ENCODE data around the gene RNASE11. TPM values are rescaled to one million over a fixed set of nuclear protein-coding genes. Genes with fewer than 3 reads are reported as not detected.
A peak's percentile ranks its signal among the peaks of the same experiment; 100 is the strongest.

RNASE11 gene
- total RNA-seq, 1 experiment from 2014 or later, result not detected

DNA sequence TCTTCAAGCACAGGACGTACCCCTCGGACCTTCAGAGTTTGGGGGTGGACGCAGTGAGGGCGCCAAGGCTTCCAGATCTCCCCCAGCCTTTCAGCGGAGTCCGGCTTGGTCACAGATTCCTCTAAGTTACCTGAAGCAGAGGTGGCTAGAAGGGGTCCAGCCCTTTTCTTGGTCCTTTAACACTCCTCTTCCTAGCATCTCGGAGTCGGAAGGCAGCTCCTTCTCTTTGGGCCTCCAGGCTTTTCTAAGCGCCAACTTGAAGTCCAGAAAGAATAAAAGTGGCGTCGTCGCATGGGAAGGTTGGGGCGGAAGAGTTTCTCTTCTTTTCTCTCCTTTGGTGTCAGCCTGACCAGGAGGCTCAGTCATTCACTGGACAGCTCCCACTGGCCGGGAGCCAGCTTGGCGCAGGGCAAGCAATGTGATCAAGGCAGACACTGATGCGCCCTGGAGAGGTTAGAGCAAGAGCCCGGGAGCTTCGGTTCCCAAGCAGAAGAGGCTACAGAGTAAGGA is 44.1 kb upstream of the RNASE11 start:
- ATAC-seq (no peak), DNase-seq (ENCODE audit: low read depth, low spot score) (no peak)
- Histone ChIP-seq H3K9me3 (ENCODE audit: control insufficient read depth in 1 of 2, insufficient read depth in 1 of 2, low read depth in 1 of 2, low read length in 2 of 2) (no peaks in the 10 kb centered on the region), H2AFZ (ENCODE audit: low read depth, low read length, poor library complexity, severe bottlenecking) (no peak overlapping the region), H3K4me1 (ENCODE audit: control insufficient read depth in 1 of 2, insufficient read depth in 2 of 2, low read length in 2 of 2) (peaks cover 0 to 28% of the 10 kb centered on the region in 2 experiments; a peak in 3 of 4 replicates), H3K27me3 (ENCODE audit: insufficient read depth, low read length) (no peaks in the 10 kb centered on the region; the same call in 1 of the 2 replicates), H3K79me2 (ENCODE audit: insufficient read depth, low read length) (no peaks in the 10 kb centered on the region), H3K9me2 (ENCODE audit: insufficient read depth) (no peaks in the 10 kb centered on the region), H3K4me3 (replicated peaks in 1 of 2; ENCODE audit: low read depth in 1 of 2, low read length in 2 of 2) (peak overlapping the region; percentile 30 to 42; a peak in 2 of 4 replicates), H4K20me1 (ENCODE audit: insufficient read depth) (no peaks in the 10 kb centered on the region), H3K36me3 (ENCODE audit: control insufficient read depth in 1 of 2, insufficient read depth in 2 of 2, low read length in 2 of 2) (no peaks in the 10 kb centered on the region), H3K9ac (ENCODE audit: low read length) (no peak overlapping the region), H3K4me2 (ENCODE audit: low read length) (peak overlapping the region; percentile 75), H3K27ac (ENCODE audit: low read depth, low read length) (no peak overlapping the region)
- RAD21 ChIA-PET (ENCODE audit: low non-redundant PET in 1 of 2, low total read pairs in 2 of 2, uncharacterized antibody in 2 of 2, unreplicated experiment in 2 of 2), result interaction anchor here (0.7 kb wide), 2 partner anchors 21 kb away, joined by 3 to 4 read pairs; no protein-coding TSS in a partner anchor
- intact Hi-C loops (cut with micrococcal nuclease), result loop anchor here (1.0 kb wide), 1 partner anchor 50 kb away; no protein-coding TSS in a partner anchor
- no TSS peak for BruUV-seq (replicated peaks)
- CTCF ChIA-PET, result interaction anchor here (1.3 kb wide), 1 partner anchor 19 kb away, joined by 4 read pairs; no protein-coding TSS in a partner anchor
- TF ChIP-seq JUND (IDR thresholded peaks at IDR 0.05), result no peak
- TF ChIP-seq, protein P1, sequence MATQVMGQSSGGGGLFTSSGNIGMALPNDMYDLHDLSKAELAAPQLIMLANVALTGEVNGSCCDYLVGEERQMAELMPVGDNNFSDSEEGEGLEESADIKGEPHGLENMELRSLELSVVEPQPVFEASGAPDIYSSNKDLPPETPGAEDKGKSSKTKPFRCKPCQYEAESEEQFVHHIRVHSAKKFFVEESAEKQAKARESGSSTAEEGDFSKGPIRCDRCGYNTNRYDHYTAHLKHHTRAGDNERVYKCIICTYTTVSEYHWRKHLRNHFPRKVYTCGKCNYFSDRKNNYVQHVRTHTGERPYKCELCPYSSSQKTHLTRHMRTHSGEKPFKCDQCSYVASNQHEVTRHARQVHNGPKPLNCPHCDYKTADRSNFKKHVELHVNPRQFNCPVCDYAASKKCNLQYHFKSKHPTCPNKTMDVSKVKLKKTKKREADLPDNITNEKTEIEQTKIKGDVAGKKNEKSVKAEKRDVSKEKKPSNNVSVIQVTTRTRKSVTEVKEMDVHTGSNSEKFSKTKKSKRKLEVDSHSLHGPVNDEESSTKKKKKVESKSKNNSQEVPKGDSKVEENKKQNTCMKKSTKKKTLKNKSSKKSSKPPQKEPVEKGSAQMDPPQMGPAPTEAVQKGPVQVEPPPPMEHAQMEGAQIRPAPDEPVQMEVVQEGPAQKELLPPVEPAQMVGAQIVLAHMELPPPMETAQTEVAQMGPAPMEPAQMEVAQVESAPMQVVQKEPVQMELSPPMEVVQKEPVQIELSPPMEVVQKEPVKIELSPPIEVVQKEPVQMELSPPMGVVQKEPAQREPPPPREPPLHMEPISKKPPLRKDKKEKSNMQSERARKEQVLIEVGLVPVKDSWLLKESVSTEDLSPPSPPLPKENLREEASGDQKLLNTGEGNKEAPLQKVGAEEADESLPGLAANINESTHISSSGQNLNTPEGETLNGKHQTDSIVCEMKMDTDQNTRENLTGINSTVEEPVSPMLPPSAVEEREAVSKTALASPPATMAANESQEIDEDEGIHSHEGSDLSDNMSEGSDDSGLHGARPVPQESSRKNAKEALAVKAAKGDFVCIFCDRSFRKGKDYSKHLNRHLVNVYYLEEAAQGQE (IDR thresholded peaks at IDR 0.05; ENCODE audit: low read depth), result peak; percentile 51
- no peak for TF ChIP-seq CEBPB (IDR thresholded peaks at IDR 0.05; ENCODE audit: low read depth)
- no peak for TF ChIP-seq EZH2phosphoT487 (IDR thresholded peaks at IDR 0.05; ENCODE audit: borderline replicate concordance)
- POLR2A ChIA-PET, result interaction anchor here (1.2 to 1.7 kb wide), 2 partner anchors 18 to 53 kb away, joined by 3 to 4 read pairs; partner anchors contain the start of gene RNASE4
